Left renal cortex interstitium (tissue), 4 donors: ENCODE results near the gene PAN3. TPM values are rescaled to one million over a fixed set of nuclear protein-coding genes. Genes with fewer than 3 reads are reported as not detected.
"Not testable (repeated sequence)": the region's sequence is repeated elsewhere in the genome, so short reads cannot be mapped to it uniquely, and the experiment has no call there.

Experiments used
- DNase-seq, 4 donors: peaks; one replicate each; pipeline ENCODE4 v3.0.0-alpha.2; 2013; ENCODE audit warnings: low read depth in 4 of 4, low spot score in 2 of 4, missing footprints in 1 of 4
- polyA plus RNA-seq, 4 donors: library from polyadenylated mRNA; unstranded; fragments of 120-200 nt; gene quantifications; one replicate each; pipeline ENCODE4 v1.2.1, GENCODE V29; 2013; ENCODE audit not compliant: insufficient read length in 4 of 4

PAN3 gene, protein sequence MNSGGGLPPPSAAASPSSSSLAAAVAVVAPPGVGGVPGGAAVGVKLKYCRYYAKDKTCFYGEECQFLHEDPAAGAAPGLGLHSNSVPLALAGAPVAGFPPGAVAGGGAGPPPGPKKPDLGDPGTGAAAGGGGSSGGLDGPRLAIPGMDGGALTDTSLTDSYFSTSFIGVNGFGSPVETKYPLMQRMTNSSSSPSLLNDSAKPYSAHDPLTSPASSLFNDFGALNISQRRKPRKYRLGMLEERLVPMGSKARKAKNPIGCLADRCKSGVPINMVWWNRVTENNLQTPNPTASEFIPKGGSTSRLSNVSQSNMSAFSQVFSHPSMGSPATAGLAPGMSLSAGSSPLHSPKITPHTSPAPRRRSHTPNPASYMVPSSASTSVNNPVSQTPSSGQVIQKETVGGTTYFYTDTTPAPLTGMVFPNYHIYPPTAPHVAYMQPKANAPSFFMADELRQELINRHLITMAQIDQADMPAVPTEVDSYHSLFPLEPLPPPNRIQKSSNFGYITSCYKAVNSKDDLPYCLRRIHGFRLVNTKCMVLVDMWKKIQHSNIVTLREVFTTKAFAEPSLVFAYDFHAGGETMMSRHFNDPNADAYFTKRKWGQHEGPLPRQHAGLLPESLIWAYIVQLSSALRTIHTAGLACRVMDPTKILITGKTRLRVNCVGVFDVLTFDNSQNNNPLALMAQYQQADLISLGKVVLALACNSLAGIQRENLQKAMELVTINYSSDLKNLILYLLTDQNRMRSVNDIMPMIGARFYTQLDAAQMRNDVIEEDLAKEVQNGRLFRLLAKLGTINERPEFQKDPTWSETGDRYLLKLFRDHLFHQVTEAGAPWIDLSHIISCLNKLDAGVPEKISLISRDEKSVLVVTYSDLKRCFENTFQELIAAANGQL
- 10 to 100 TPM; 44.7 to 64.9 (median 53.3) TPM for polyA plus RNA-seq

DNA sequence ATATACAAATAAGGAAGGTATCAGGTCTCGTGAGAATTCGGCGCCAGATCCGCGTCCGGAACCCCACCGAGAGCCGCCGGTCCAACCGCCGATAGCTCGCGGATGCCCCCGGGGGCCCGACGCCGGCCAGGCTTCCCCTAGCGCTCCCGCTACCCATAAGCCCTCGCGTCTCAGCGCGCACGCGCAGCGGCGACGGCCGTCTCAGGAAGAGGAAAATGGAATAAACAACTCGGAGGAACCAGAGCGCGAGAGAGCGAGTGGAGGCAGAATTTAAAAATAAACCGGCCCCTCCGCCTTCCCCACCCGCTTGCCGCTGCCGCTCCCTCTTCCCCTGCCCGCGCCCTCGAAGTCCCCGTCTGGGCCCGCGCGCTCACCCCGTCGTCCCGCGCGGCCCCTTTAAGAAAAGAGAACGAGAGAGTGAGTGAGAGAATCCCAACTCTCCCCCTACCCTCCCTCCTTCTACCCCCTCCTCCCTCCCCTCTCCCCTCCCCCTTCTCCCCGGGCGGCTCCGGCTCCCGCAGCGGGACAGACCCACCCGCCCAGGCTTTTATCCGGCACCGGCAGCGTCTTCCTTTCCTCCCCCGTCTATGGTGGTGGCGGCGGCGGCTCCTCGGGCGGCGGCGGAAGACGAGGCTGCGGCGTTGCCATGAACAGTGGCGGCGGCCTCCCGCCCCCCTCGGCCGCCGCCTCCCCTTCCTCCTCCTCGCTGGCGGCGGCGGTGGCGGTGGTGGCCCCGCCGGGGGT is at the start of gene PAN3:
Gene PAN3 (plus strand): TSS at position 534 of the 744 bp plus-strand sequence. CDS start 113 bp downstream, at position 647.
- peak; percentile 88 to 90 (median 89) for DNase-seq

DNA sequence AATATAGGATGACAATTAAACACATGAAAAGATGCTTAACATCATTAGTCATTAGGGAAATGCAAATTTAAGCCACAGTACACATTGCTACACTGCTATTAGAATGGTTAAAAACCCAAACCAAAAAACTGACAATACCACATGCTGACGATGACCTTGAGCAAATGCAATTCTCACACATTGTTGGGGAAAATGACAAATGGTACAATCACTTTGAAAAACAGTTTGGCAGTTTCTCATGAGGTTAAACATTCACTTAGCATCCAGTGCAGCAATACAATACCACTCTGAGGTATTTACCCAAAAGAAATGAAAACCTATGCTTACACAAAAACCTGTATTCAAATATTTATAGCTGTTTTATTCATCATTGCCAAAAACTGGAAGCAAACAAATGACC is 49.3 kb upstream of the PAN3 start:
- no peak for DNase-seq

DNA sequence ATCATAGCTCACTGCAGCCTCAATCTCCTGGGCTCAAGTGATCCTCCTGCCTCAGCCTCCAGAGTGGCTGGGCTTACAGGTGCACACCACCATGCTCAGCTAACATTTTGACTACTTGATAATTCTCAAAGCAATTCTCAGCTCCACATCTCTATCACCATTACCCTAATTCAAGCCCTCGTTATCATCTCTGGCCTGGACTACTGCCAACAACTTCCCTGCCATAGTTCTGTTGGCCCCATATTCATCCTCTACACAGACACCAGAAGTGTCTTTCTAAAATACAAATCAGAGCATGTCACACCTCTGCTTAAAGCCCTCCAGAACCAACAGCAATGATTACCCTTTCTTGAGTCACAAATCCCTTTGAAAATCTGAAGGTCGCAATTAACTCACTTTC is 45.9 kb upstream of the PAN3 start:
- no peak for DNase-seq

DNA sequence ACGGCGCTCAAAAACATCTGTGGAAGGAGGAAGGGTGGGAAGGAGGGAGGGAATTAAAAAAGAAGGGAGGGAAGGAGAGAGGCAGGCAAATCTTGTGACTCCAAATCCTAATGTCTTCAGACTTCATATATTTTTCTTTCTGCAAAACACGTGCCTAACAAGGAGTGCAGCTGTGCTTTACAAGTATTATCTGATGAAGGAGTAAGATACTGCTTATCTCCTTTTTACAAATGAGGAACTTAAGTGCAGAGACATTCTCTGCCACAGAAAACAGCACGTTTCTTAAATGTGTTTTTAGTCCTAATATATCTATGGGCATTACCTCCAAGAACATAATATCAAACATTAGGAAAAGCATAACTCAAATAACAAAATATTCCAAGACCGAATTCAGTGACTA is 44.5 kb upstream of the PAN3 start:
- no peak for DNase-seq

DNA sequence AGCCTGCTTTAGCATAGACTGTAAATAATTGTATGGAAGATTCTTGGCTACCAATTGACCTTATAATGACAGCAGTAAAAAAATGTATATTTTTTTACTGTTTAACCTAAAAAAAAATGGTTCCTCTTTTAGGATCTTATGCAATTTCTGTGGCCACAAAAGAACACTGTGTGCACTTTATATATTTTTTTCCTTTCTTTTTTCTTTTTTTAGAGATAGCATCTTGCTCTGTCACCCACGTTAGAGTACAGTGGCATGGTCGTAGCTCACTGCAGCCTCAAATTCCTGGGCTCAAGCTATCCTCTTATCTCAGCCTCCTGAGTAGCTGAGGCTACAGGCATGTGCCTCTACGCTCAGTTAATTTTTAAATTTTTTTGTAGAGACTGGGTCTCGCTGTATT is 44.0 kb upstream of the PAN3 start:
- no peak for DNase-seq

DNA sequence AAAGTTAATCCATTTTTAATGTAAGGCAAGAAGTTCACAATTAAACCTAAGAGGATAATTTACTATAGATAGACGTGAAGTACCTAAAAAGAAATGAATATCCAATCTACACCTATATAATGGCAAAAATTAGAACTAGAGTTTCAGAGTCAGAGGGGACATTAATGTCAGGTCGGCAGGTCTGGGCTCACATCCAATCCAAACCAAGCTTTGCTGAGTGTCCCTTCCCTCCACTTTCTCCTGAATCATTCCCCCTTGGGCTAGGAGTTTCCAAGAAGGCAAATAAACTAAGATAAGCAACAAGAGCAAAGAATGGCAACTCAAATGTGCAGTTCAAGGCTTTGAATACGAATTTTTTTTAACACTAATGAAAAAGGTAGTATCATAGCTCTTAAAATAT is 40.8 kb upstream of the PAN3 start:
- no peak for DNase-seq

DNA sequence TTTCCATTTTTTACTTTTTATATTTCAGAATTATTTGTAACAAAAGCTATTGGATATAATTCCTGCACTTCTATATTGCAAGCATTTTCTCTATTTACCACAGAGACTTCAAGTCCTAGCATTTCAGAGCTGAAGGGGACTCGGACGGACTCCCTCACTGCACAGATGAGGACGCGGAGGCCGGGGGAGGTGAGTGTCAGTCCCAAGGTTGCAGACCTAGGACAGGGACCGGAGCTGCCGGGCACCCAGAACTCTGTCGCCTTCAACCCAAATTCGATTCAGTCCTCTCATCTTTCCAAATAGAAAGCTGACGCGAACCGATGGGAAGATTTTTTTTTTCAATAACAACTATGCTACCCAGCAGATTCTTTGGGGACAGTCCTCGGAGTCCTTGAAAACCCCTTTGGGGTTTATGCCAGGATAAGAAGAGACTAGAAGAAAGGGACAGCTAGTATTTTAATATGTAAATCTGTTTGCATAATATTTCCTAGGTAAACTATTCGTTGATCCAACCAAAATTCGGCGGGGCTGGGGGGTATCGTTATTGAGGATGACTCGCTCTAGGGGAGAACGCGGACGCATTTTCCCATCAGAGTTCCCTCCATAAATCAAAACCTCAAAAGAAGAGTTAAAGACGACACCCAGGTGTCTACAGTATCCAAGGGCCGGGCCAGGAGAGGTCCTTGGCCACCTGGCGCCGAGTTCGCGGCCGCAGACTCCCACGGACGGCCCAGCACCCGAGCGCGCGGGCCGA is 38.8 kb upstream of the PAN3 start:
- DNase-seq, result no peak

DNA sequence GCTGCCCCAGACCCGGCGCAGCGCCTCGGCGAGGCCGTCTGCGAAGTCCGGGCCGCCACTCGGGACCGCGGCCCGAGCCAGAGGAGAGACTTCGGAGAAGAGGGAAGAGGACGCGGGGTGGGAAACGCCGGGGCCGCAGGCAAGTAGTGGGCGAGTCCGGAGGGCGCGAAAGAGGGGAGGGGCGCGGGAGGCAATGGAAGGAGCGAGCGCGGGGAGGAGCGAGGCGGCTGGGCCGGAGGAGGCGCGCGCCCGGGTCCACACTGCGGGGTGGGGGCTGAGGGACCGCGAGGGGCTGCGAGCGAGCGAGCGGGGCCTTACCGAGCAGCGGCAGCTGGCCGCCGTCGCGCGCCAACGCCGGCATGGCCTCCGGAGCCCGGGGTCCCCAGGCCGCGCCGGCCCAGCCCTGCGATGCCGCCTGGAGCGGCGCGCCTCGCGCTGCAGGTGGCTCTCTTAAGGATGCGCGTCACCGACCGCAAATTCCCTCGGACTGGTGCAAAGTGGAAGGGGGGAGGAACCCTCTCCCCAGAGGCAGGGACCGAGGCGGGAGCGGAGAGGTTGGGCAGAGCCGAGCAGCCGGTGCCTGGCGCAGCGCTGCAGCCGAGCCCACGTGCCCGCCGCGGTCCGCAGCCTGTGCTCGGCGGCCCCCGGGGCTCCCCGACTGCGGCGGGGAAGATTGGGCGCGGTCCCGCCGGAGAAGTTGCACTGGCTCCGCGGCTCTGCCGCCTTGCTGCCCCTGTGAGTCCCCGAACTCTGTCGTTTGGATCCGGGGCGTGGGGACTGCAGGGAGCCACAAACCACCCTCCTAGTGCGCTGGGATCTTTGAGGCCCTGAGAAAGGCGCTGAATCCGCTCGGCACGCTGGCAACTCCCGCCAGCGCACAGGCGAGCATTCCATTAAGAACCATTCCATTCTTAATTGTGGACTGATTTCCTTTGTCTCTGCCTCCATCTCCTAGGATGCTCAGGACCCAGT is 37.9 kb upstream of the PAN3 start, which contains the start of gene FLT3:
Gene FLT3 (minus strand): TSS at position 427 of the 972 bp plus-strand sequence. CDS start 66 bp downstream, at position 361.
- peak; percentile 3 to 40 (median 29) for DNase-seq

DNA sequence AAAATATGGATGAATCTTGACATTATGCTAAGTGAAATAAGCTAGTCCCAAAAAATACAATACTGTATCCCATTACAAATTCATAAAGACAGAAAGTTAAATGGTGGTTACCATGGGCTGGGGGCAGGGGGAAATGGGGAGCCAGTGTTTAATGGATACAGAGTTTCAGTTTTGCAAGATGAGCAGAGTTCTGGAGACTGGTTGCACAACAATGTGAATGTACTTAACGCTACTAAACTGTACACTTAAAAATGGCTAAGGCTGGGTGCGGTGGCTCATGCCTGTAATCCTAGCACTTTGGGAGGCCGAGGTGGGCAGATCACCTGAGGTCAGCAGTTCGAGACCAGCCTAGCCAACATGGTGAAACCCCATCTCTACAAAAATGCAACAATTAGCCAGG is 36.5 kb upstream of the PAN3 start:
- not testable (repeated sequence) for DNase-seq

DNA sequence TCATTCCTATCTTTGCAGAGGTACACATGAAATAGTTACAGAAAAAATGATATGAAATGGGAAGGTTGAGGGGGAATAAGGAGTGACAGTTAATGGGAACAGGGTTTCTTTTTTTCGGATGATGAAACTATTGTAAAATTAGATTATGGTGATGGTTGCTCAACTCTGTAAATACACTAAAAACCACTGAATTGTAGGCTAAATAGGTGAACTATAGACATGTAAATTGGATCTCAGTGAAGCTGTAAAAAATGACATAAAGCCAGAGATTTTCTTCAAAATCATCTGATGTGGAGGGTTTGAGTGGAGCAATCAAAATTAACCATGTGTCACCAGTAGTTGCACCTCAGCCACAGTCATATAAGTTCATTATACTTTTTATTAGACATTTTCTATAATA is 31.4 kb upstream of the PAN3 start:
- no peak for DNase-seq

DNA sequence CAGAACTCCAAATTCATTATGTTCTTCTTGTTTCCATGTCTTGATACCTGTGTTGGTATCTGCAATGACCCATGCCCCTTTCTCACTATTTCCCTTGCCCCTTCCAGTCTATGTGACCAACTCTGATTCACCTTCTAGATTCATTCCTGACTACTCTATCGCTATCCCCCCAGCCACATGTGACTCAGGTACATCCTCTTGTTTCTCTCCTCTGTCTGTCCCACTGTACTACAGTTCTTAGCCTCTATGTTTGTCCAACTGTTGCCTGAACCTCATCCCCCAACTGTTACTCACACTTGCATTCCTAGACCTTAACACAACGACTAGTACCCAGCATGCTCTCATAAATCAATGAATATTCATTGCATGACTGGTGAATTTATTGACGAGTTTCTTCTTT is 27.9 kb upstream of the PAN3 start:
- DNase-seq, result no peak

DNA sequence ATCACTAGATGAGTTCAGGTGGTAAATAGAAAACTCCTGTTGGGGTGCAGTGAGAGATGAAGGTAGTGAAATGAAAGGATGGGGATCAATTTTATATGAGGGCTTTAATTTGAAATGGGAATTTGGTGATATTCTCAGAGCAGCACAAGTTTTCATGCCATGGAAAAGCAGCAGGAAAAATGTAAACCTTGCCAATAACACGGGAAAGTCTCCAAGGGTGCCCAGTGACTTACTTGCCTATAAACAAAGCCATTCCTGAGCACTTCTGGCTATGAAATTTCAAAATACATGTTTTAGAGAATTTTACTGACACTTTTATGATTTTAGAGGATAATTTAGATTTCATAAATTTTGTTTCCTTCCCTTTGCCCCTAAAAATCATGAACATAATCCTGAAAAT is 21.6 kb upstream of the PAN3 start:
- no peak for DNase-seq

DNA sequence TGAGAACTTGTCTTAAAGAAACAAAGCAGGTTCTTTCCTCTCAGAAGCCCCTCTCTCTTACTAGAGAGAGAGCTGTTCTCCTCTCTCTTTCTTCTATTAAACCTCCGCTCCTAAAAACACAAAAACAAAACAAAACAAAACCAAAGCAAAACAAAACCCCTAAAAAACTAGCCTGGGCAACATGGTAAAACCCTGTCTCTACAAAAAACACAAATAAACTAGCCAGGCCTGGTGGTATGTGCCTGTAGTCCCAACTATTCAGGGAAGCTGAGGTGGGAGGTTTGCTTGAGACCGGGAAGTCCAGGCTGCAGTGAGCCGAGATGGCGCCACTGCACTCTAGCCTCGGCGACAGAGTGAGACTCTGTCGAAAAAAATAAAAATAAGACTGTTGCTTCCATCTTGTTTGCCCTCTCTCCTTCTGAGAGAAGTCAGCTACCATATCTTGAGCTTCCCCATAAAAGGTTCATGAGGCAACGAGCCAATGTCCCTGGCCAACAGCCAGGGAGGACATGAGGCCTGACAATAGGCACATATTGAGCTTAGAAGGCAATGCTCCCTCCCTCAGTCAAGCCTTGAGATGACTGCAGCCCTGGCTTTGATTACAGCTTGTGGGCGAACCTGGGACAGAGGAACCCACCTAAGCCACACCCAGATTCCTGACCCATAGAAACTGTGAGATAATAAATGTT is 20.5 kb upstream of the PAN3 start:
- no peak for DNase-seq

DNA sequence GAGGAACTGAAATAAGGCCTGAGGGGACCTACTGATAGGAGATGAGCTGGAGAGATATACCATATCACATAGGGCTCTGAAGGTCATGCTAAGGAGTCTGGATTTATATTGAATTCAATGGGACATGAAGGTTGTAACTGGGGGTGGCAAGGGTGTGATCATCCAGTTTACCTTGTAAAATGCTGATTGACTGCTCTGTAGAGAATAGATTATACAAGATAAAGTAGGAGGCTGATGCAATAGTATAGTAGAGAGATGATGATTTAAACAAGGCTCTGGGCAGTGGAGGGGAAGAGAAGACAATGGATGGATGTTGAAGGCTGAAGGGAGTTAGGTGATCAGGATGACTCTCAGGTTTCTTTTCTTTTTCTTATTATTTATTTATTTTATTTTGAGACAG is 18.0 kb upstream of the PAN3 start:
- DNase-seq, result no peak

DNA sequence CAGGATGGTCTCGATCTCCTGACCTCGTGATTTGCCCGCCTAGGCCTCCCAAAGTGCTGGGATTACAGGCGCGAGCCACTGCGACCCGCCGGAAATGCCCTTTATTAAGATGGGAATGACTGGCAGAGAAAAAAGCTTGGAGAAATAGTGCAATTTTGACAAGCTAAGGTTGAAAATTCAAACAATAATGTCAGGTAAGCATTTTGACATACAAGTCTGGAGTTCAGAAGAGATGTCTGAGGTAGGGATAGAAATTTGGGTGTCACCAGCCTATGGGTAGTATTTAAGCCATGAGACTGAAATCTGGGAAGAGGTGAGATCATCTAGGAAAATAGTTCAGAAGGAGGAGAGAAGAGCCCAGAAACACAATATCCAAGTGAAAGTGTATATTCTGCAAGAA is 17.1 kb upstream of the PAN3 start:
- no peak for DNase-seq

DNA sequence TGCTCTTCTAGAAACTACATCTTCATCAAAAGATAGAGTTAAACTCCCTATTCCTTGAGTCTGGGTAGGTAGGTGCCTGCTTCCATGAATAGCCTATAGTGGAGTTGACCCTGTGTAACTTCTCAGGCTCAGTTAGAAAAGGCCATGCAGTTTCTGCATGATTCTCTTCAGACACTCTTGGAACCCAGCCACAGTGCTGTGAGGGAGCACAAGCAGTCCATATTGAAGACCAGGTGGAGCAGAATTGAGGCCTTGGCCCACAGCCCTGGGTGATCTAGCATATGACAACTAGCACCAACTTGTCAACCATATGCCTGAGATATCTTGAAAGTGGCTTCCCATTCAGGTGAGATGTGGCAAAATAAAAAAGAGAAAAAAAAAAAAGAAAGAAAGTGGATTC is 10.3 kb upstream of the PAN3 start:
- no peak for DNase-seq

DNA sequence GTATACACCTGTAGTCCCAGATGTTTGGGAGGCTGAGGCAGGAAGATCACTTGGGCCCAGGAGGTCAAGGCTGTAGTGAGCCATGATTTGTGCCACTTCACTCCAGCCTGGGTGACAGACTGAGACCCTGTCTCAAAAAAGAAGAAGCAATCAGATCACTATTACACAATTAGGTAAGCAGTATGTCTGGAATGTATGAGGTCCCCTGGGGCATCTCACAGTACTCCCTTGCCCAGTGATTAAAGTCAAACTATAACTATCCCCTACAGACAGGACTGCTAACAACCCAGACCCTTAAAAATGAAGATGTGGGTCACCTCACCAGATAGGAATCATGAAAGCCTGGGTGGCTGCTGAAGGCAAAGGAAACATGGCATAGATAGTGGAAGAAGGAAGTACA is 9.4 kb upstream of the PAN3 start:
- no peak for DNase-seq

DNA sequence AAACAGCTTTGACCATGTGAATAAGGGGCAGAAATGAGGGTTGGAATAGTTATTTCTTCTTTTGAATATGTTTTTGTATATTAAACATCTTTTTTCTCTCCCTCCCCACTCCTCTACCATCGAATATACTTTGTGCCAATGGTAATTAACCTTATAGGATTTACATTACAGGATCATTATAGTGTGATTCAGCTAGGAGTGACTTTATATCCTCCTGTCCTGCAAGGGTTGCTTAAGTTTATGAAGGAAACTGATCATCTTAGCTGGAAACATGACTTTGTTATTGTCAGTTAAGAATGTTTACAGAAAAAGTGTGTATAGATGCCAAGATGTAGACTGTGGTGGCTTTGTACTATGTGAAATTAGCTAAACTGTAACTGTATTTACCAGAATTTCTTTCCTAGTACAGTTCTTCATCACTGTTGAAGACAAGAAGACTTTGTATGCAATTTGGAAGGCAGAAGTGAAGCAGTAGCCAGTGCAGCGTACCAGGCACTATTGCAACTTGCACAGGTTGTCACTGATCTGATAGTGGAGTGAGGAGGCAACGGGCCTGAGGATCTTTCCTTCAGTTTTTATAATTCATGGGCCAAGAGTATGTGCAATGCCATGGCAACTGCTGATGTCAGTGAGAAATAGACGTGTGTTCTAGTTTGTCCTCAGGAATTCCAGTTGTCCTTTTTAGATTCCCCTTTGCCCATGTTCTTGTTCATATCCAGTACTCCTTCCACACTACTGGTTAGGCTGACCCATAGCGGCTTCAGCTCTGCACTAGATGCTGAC is 8.2 kb upstream of the PAN3 start:
- no peak for DNase-seq
